Karpas-422 (cell line): ENCODE data around the gene TAPBP. TPM values are rescaled to one million over a fixed set of nuclear protein-coding genes. Genes with fewer than 3 reads are reported as not detected.

Experiments
- DNase-seq: peaks from one replicate; pipeline ENCODE4 v3.0.0-alpha.2; 2015
- H2AFZ ChIP-seq: fragments of 200-600 bp; sonication (generic); 2 replicates; pipeline ENCODE4 v1.6.1; 2014; ENCODE audit warnings: antibody characterized with exemption, low read length, mixed read lengths
- H3K27ac ChIP-seq: fragments of 200-600 bp; sonication (generic); 2 replicates; pipeline ENCODE4 v1.5.1; 2014; ENCODE audit warnings: mild to moderate bottlenecking, low read length, moderate library complexity
- H3K27me3 ChIP-seq: fragments of 200-600 bp; sonication (generic); 2 replicates; pipeline ENCODE4 v1.6.1; 2014; ENCODE audit warnings: low read length, mixed read lengths
- H3K36me3 ChIP-seq: fragments of 200-600 bp; sonication (generic); 2 replicates; pipeline ENCODE4 v1.6.1; 2014; ENCODE audit warnings: low read length, mixed read lengths; ENCODE audit not compliant: insufficient read depth
- H3K4me1 ChIP-seq: fragments of 200-600 bp; sonication (generic); 2 replicates; pipeline ENCODE4 v1.6.1; 2014; ENCODE audit warnings: mild to moderate bottlenecking, low read length, mixed read lengths
- H3K4me2 ChIP-seq: fragments of 200-600 bp; sonication (generic); 2 replicates; pipeline ENCODE4 v1.6.1; 2014; ENCODE audit warnings: low read length, low read depth, mild to moderate bottlenecking; ENCODE audit not compliant: poor library complexity, severe bottlenecking
- H3K4me3 ChIP-seq: fragments of 200-600 bp; sonication (generic); 2 replicates; pipeline ENCODE4 v1.5.1; 2014; ENCODE audit warnings: mild to moderate bottlenecking, antibody characterized with exemption, low read length, mixed read lengths
- H3K79me2 ChIP-seq: fragments of 200-600 bp; sonication (generic); 2 replicates; pipeline ENCODE4 v1.6.1; 2014; ENCODE audit warnings: mild to moderate bottlenecking, low read length, mixed read lengths
- H3K9ac ChIP-seq: fragments of 200-600 bp; sonication (generic); 2 replicates; pipeline ENCODE4 v1.6.0; 2014; ENCODE audit warnings: low read length
- H3K9me2 ChIP-seq: fragments of 200-600 bp; sonication (generic), shearing (Covaris generic); replicated peaks from 2 replicates; pipeline ENCODE4 v1.6.0; 2014; ENCODE audit warnings: mild to moderate bottlenecking, low read length, moderate library complexity; ENCODE audit not compliant: insufficient read depth
- H3K9me3 ChIP-seq: fragments of 300-700, 200-600 bp; sonication (generic); 2 replicates; pipeline ENCODE4 v1.6.1; 2014; ENCODE audit warnings: low read length, mixed read lengths
- H4K20me1 ChIP-seq: fragments of 200-600 bp; sonication (generic); 2 replicates; pipeline ENCODE4 v1.6.1; 2014; ENCODE audit warnings: mild to moderate bottlenecking, antibody characterized with exemption, low read length, low read depth; ENCODE audit not compliant: insufficient read depth
- total RNA-seq: library from RNA; depleted of rRNA; stranded (reverse); fragments of >200 nt; shearing (Covaris generic); gene quantifications from 2 replicates; pipeline ENCODE4 v1.2.3, GENCODE V29; 2014; ENCODE audit warnings: low replicate concordance; rRNA removed

The TAPBP gene
- total RNA-seq, 1 experiment from 2014 or later = 102 TPM

- H3K9me2 ChIP-seq = no peaks in the 10 kb centered on the region
- peaks cover 12% of the 10 kb centered on the region for H3K4me1 ChIP-seq
- H4K20me1 ChIP-seq = no peaks in the 10 kb centered on the region
- no peak overlapping the region for H2AFZ ChIP-seq
- H3K9me3 ChIP-seq = no peaks in the 10 kb centered on the region
- H3K27ac ChIP-seq = no peak overlapping the region
- DNase-seq = no peak
- H3K79me2 ChIP-seq = peaks cover 16% of the 10 kb centered on the region
- no peak overlapping the region for H3K9ac ChIP-seq
- no peak overlapping the region for H3K4me2 ChIP-seq
- H3K4me3 ChIP-seq = no peak overlapping the region
- H3K27me3 ChIP-seq = no peaks in the 10 kb centered on the region
- H3K36me3 ChIP-seq = peaks cover 7% of the 10 kb centered on the region; the same call in 1 of the 2 replicates
These were observed 59.3 kb downstream of the TAPBP start for GRCh38 chr6:33254591-33254990.

DNA sequence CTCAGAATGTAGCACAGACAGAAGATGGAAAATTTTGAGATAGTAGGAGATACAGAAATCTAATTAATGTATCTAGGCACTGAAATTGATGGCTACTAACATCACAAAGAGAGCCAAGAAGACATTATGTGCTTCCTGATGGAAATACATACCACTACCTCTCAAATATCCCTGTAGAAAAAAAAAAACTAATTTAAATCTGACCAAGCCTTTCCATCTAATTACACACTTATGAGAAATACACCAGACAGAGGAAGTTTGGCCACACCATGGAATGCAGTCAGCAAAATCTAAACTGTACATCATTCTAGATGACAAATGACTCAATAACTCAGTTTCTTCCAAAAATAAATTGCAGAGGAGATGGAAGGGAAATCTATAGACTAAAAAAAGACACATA lies 61.1 kb downstream of the TAPBP start:
- H3K4me3 ChIP-seq = no peak overlapping the region
- H3K9me3 ChIP-seq = no peaks in the 10 kb centered on the region
- no peaks in the 10 kb centered on the region for H3K9me2 ChIP-seq
- no peak overlapping the region for H3K9ac ChIP-seq
- H2AFZ ChIP-seq = no peak overlapping the region
- no peaks in the 10 kb centered on the region for H4K20me1 ChIP-seq
- H3K4me1 ChIP-seq = peaks cover 23% of the 10 kb centered on the region
- H3K27ac ChIP-seq = no peak overlapping the region
- no peaks in the 10 kb centered on the region for H3K27me3 ChIP-seq
- peaks cover 17% of the 10 kb centered on the region for H3K79me2 ChIP-seq
- H3K36me3 ChIP-seq = peaks cover 7% of the 10 kb centered on the region; the same call in 1 of the 2 replicates
- no peak overlapping the region for H3K4me2 ChIP-seq
- no peak for DNase-seq

DNA sequence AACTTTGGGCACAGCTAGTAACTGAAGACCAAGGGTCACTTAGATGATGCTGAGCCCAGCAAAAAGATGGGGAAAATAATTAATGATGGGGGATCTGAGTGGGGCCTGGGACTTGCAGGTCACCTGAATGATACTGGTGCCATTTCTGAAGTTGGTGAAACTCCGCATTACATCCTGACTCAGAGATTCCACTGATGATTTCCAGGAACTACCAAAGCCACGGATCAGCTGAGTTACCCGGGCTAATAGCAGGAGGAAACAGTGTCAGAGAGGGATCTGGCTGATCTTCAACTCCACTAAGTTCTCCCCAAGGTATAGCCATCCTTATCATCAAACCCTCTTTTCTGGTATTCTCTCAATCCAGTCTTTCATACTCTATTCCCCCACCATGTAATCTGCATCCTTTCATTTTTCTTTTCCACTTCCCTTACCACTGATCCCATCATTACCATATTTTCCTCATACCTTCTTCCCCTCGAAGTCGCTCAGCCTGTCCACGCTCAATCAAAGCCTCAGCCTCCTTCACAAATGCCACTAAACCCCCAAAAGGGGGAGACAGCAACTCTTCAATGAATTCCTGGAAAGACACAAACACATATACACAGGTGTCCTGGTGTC lies 62.4 kb downstream of the TAPBP start:
- no peaks in the 10 kb centered on the region for H3K27me3 ChIP-seq
- H4K20me1 ChIP-seq = no peaks in the 10 kb centered on the region
- peaks cover 17% of the 10 kb centered on the region for H3K79me2 ChIP-seq
- no peak overlapping the region for H3K4me3 ChIP-seq
- H3K4me2 ChIP-seq = no peak overlapping the region
- no peak overlapping the region for H2AFZ ChIP-seq
- no peaks in the 10 kb centered on the region for H3K9me2 ChIP-seq
- H3K4me1 ChIP-seq = peaks cover 24% of the 10 kb centered on the region
- no peaks in the 10 kb centered on the region for H3K9me3 ChIP-seq
- no peak for DNase-seq
- H3K36me3 ChIP-seq = peaks cover 7% of the 10 kb centered on the region; the same call in 1 of the 2 replicates
- no peak overlapping the region; the same call in 1 of the 2 replicates for H3K9ac ChIP-seq
- H3K27ac ChIP-seq = no peak overlapping the region

DNA sequence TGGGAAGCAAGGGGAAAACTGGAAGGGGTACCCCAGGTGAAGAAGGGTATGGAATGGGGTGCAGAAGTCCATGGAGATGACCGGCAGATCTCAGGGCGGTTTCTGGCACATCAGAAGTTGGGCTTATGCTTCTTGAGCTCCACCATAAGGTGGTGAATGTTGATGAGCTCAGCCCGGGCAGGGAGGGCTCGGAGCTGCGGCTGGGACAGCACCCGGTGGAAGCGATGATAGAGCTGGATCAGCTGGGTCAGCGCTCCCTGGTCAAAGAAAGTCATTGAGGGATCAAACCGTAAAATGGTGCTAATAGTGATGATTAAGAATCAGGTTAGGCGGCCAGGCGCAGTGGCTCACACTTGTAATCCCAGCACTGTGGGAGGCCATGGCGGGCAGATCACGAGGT lies 63.1 kb downstream of the TAPBP start:
- Histone ChIP-seq H2AFZ (no peak overlapping the region), H3K4me2 (peak overlapping the region; percentile 99), H3K27ac (no peak overlapping the region), H3K9me3 (no peaks in the 10 kb centered on the region), H3K79me2 (peaks cover 17% of the 10 kb centered on the region), H3K9ac (peak overlapping the region; percentile 90), H3K9me2 (no peaks in the 10 kb centered on the region), H3K4me3 (peak overlapping the region; percentile 90; the same call in 1 of the 2 replicates), H3K36me3 (peaks cover 7% of the 10 kb centered on the region; the same call in 1 of the 2 replicates), H3K4me1 (peaks cover 24% of the 10 kb centered on the region), H3K27me3 (no peaks in the 10 kb centered on the region), H4K20me1 (no peaks in the 10 kb centered on the region)
- no peak for DNase-seq

GRCh38 chr6:33249732-33250630 lies 63.9 kb downstream of the TAPBP start:
- Histone ChIP-seq H3K4me1 (peaks cover 24% of the 10 kb centered on the region), H3K4me2 (peak overlapping the region; percentile 99), H4K20me1 (no peaks in the 10 kb centered on the region), H3K9ac (peak overlapping the region; percentile 90), H3K79me2 (peaks cover 17% of the 10 kb centered on the region), H2AFZ (peak overlapping the region; percentile 64; the same call in 1 of the 2 replicates), H3K27ac (peak overlapping the region; percentile 75), H3K9me3 (no peaks in the 10 kb centered on the region), H3K4me3 (peak overlapping the region; percentile 90), H3K9me2 (no peaks in the 10 kb centered on the region), H3K27me3 (no peaks in the 10 kb centered on the region), H3K36me3 (peaks cover 7% of the 10 kb centered on the region; the same call in 1 of the 2 replicates)
- DNase-seq = no peak

Other genes with a start within 250 kb of the TAPBP start
- gene HLA-DPA1, start 240.4 kb downstream of the TAPBP start, total RNA-seq = 571 and 780 TPM in 2 replicates
- gene HLA-DPB1, start 238.1 kb downstream of the TAPBP start, total RNA-seq = 236 and 601 TPM in 2 replicates
- gene COL11A2, start 121.6 kb downstream of the TAPBP start, total RNA-seq = 0.41 and 1.0 TPM in 2 replicates
- gene RXRB, start 113.4 kb downstream of the TAPBP start, total RNA-seq = 26.2 and 31.1 TPM in 2 replicates
- 14.0 and 31.9 TPM in 2 replicates for gene SLC39A7, start 113.2 kb downstream of the TAPBP start, total RNA-seq
- 15.5 and 26.2 TPM in 2 replicates for gene HSD17B8, start 109.4 kb downstream of the TAPBP start, total RNA-seq
- 14.2 and 38.7 TPM in 2 replicates for gene RING1, start 105.6 kb downstream of the TAPBP start, total RNA-seq
- gene VPS52, start 42.2 kb downstream of the TAPBP start, total RNA-seq = 21.6 and 76.5 TPM in 2 replicates
- gene RPS18, start 42.0 kb downstream of the TAPBP start, total RNA-seq = 7,996 and 13,063 TPM in 2 replicates
- 3.4 and 16.2 TPM in 2 replicates for gene B3GALT4, start 37.0 kb downstream of the TAPBP start, total RNA-seq
- gene WDR46, start 24.8 kb downstream of the TAPBP start, total RNA-seq = 59.6 and 91.1 TPM in 2 replicates
- gene PFDN6, start 24.5 kb downstream of the TAPBP start, total RNA-seq = 66.7 and 126 TPM in 2 replicates
- gene RGL2, start 15.1 kb downstream of the TAPBP start, total RNA-seq = 35.1 and 47.2 TPM in 2 replicates
- 4.9 and 11.8 TPM in 2 replicates for gene ZBTB22, start 3.7 kb upstream of the TAPBP start, total RNA-seq
- gene DAXX, start 8.9 kb upstream of the TAPBP start, total RNA-seq = 45.8 and 55.6 TPM in 2 replicates
- 37.8 and 42.8 TPM in 2 replicates for gene KIFC1, start 77.7 kb upstream of the TAPBP start, total RNA-seq
- gene PHF1, start 96.9 kb upstream of the TAPBP start, total RNA-seq = 32.6 and 66.6 TPM in 2 replicates
- gene CUTA, start 104.0 kb upstream of the TAPBP start, total RNA-seq = 223 and 260 TPM in 2 replicates
- 16.3 and 16.7 TPM in 2 replicates for gene SYNGAP1, start 106.0 kb upstream of the TAPBP start, total RNA-seq
- 5.1 and 6.8 TPM in 2 replicates for gene ZBTB9, start 140.5 kb upstream of the TAPBP start, total RNA-seq